ENCODE measurements around the gene RBKS.

RBKS gene

GRCh38 chr2:27824401-27824800, 65.8 kb downstream of the RBKS start:
- no peaks in the 10 kb centered on the region for H3K27me3 Mint-ChIP-seq
- H3K9me3 Mint-ChIP-seq = peaks cover 10% of the 10 kb centered on the region
- no peak overlapping the region for H3K4me3 Mint-ChIP-seq
- no peak overlapping the region for H3K27ac Mint-ChIP-seq
- H3K4me1 Mint-ChIP-seq (ENCODE audit: low read depth) = peaks cover 18% of the 10 kb centered on the region
- intact Hi-C loops (cut with micrococcal nuclease) = no loop called here
- no peaks in the 10 kb centered on the region for H3K36me3 Mint-ChIP-seq (ENCODE audit: low read depth)

DNA sequence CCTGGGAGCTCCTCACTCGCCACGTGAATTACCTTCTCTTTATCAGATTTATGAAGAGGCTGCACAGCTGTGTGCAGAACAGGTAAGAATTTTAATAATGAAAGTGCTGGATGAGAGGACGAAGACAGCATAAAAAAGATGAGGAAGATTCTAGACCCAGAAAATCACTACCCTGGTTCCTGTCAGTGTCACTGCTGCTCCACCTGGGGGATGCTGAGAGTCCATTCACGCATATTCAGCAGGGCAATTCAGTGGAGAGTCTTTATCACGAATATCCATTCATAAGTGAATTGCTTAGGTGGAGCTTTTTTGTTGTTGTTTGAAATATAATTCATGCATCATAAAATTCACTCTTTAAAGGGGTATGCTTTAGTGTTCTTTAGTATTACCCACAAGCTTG, 66.6 kb downstream of the RBKS start:
- Mint-ChIP-seq H3K4me1 (ENCODE audit: low read depth) (peaks cover 18% of the 10 kb centered on the region), H3K4me3 (no peak overlapping the region), H3K36me3 (ENCODE audit: low read depth) (no peaks in the 10 kb centered on the region), H3K27ac (no peak overlapping the region), H3K9me3 (peaks cover 10% of the 10 kb centered on the region), H3K27me3 (no peaks in the 10 kb centered on the region)
- intact Hi-C loops (cut with micrococcal nuclease) = no loop called here

DNA sequence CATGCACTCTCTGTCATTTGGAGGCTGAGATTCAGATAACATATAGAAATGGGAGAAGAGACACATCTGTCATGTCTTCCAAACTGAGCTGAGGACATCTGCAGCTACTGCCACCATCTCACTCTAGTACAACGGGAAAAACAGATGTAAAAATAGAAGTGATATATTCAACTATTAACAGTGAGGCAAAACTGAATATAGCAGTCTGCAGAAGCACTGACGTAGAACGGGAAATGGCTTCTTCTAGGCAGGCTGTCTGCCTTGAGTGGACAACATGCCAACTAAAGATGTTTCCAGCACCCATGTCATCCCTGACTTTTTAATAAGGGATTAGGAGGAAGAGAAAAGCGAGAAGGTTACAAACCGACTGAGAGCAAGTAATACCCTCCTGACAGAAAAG, 67.1 kb downstream of the RBKS start:
- Mint-ChIP-seq H3K27me3 (no peaks in the 10 kb centered on the region), H3K36me3 (ENCODE audit: low read depth) (no peaks in the 10 kb centered on the region), H3K27ac (no peak overlapping the region), H3K9me3 (peaks cover 10% of the 10 kb centered on the region), H3K4me1 (ENCODE audit: low read depth) (peaks cover 18% of the 10 kb centered on the region), H3K4me3 (no peak overlapping the region)
- intact Hi-C loops (cut with micrococcal nuclease) = no loop called here

GRCh38 chr2:27822049-27822448, 68.1 kb downstream of the RBKS start:
- Mint-ChIP-seq H3K4me1 (ENCODE audit: low read depth) (peaks cover 13% of the 10 kb centered on the region), H3K36me3 (ENCODE audit: low read depth) (no peaks in the 10 kb centered on the region), H3K27ac (no peak overlapping the region), H3K4me3 (no peak overlapping the region), H3K9me3 (peaks cover 10% of the 10 kb centered on the region), H3K27me3 (no peaks in the 10 kb centered on the region)
- intact Hi-C loops (cut with micrococcal nuclease) = no loop called here

GRCh38 chr2:27815860-27816438, 74.2 kb downstream of the RBKS start:
- intact Hi-C loops (cut with micrococcal nuclease) = no loop called here
- no peaks in the 10 kb centered on the region for H3K27me3 Mint-ChIP-seq

GRCh38 chr2:27814758-27815157, 75.4 kb downstream of the RBKS start:
- Mint-ChIP-seq H3K4me1 (ENCODE audit: low read depth) (peaks cover 37% of the 10 kb centered on the region), H3K4me3 (no peak overlapping the region), H3K27ac (no peak overlapping the region), H3K36me3 (ENCODE audit: low read depth) (no peaks in the 10 kb centered on the region), H3K27me3 (no peaks in the 10 kb centered on the region), H3K9me3 (no peaks in the 10 kb centered on the region)
- intact Hi-C loops (cut with micrococcal nuclease) = no loop called here

More at GRCh38 chr2:27815860-27816438, 74.2 kb downstream of the RBKS start:
- peaks cover 25% of the 10 kb centered on the region for H3K4me1 Mint-ChIP-seq (ENCODE audit: low read depth)
- H3K36me3 Mint-ChIP-seq (ENCODE audit: low read depth) = no peaks in the 10 kb centered on the region
- no peak overlapping the region for H3K4me3 Mint-ChIP-seq
- no peaks in the 10 kb centered on the region for H3K9me3 Mint-ChIP-seq
- H3K27ac Mint-ChIP-seq = no peak overlapping the region

GRCh38 chr2:27811768-27812167, 78.4 kb downstream of the RBKS start:
- Mint-ChIP-seq H3K27ac (no peak overlapping the region), H3K36me3 (ENCODE audit: low read depth) (no peaks in the 10 kb centered on the region), H3K4me1 (ENCODE audit: low read depth) (peaks cover 60% of the 10 kb centered on the region), H3K4me3 (no peak overlapping the region), H3K9me3 (no peaks in the 10 kb centered on the region), H3K27me3 (no peaks in the 10 kb centered on the region)
- intact Hi-C loops (cut with micrococcal nuclease) = no loop called here

GRCh38 chr2:27810455-27810854, 79.7 kb downstream of the RBKS start:
- no peaks in the 10 kb centered on the region for H3K27me3 Mint-ChIP-seq
- intact Hi-C loops (cut with micrococcal nuclease) = no loop called here
- peaks cover 54% of the 10 kb centered on the region for H3K4me1 Mint-ChIP-seq (ENCODE audit: low read depth)
- H3K4me3 Mint-ChIP-seq = no peak overlapping the region
- H3K36me3 Mint-ChIP-seq (ENCODE audit: low read depth) = no peaks in the 10 kb centered on the region
- H3K9me3 Mint-ChIP-seq = no peaks in the 10 kb centered on the region
- peak overlapping the region; percentile 35 for H3K27ac Mint-ChIP-seq

GRCh38 chr2:27809761-27810241, 80.4 kb downstream of the RBKS start:
- Mint-ChIP-seq H3K27me3 (no peaks in the 10 kb centered on the region), H3K4me1 (ENCODE audit: low read depth) (peaks cover 52% of the 10 kb centered on the region), H3K9me3 (no peaks in the 10 kb centered on the region), H3K4me3 (no peak overlapping the region), H3K36me3 (ENCODE audit: low read depth) (no peaks in the 10 kb centered on the region), H3K27ac (no peak overlapping the region)
- intact Hi-C loops (cut with micrococcal nuclease) = no loop called here

DNA sequence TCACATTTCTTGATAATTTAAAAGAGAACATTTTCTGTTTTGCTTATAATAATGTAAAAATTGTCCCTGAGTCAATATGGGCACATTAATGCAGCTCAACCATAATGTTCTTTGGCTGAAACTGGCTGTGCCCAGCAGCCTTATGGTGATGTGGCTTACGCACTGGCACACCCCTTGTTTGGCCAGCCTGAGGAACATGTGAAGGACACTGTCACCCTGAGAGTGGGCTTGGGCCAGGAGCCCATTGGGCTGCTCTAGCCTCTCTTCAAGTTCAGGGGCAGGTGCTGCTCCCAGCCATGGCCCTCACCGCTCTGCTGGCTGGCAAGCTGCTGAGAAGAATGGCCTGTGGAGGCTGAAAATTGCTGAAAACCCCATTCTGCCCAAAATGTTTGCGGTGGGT, 81.2 kb downstream of the RBKS start:
- Mint-ChIP-seq H3K4me3 (no peak overlapping the region), H3K4me1 (ENCODE audit: low read depth) (peaks cover 52% of the 10 kb centered on the region), H3K36me3 (ENCODE audit: low read depth) (no peaks in the 10 kb centered on the region), H3K27ac (no peak overlapping the region), H3K9me3 (no peaks in the 10 kb centered on the region), H3K27me3 (no peaks in the 10 kb centered on the region)
- intact Hi-C loops (cut with micrococcal nuclease) = no loop called here

GRCh38 chr2:27808418-27808817, 81.8 kb downstream of the RBKS start:
- H3K27me3 Mint-ChIP-seq = no peaks in the 10 kb centered on the region
- H3K4me1 Mint-ChIP-seq (ENCODE audit: low read depth) = peaks cover 56% of the 10 kb centered on the region
- no peak overlapping the region for H3K4me3 Mint-ChIP-seq
- intact Hi-C loops (cut with micrococcal nuclease) = no loop called here
- H3K27ac Mint-ChIP-seq = no peak overlapping the region
- no peaks in the 10 kb centered on the region for H3K36me3 Mint-ChIP-seq (ENCODE audit: low read depth)
- no peaks in the 10 kb centered on the region for H3K9me3 Mint-ChIP-seq

DNA sequence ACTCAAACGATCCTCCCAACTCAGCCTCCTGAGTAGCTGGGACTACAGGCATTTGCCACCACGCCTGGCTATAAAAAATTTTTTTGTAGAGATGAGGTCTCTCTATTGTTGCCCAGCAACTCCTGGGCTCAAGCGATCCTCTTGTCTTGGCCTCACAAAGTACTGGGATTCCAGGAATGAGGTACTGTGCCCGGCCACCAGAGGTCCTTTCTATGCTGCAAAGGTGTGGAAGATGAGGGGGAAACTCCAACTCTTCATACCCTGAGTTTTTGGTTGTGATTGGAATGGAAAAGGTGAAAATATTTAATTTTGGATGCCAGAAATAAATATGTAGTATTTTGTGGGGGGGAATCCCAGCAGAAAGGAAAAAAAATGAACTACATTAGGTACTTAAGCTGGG, 82.7 kb downstream of the RBKS start:
- intact Hi-C loops (cut with micrococcal nuclease) = no loop called here
- no peak overlapping the region for H3K4me3 Mint-ChIP-seq
- peaks cover 65% of the 10 kb centered on the region for H3K4me1 Mint-ChIP-seq (ENCODE audit: low read depth)
- no peak overlapping the region for H3K27ac Mint-ChIP-seq
- no peaks in the 10 kb centered on the region for H3K36me3 Mint-ChIP-seq (ENCODE audit: low read depth)
- H3K9me3 Mint-ChIP-seq = no peaks in the 10 kb centered on the region
- no peaks in the 10 kb centered on the region for H3K27me3 Mint-ChIP-seq

DNA sequence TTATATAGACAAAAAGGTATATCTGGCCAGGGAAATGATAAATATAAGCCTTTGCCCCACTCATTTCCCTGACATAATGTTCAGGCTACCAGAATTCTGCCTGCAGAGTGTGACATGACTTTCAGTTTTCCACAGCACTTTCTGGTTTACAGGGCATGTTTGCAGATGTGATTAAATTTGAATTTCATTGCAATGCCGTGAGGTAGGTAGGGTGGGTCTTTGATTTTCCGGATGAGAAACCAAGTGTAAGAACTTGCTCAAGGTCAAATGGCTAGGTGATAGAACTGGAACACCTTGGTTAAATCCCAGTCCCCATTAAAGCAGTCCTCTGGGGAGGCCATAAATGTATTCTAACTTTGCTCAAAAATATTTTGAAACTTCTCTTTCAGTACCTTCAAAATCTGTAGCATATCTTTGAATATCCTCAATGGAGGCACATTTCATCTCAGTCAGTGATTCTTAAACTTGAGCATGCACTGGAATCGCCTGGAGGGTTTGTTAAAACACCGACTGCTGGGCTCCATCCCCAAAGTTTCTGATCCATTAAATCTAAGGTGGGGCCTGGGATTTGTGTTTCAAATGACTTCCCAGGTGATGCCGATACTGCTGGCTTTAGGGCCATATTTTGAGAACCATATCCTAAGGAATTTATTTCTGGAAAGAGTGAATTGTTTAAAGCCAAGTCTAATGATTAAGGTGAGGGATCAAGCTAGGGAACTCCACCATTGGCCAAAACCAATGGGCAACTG, 83.7 kb downstream of the RBKS start:
- Mint-ChIP-seq H3K27me3 (no peaks in the 10 kb centered on the region), H3K4me1 (ENCODE audit: low read depth) (peaks cover 72% of the 10 kb centered on the region), H3K36me3 (ENCODE audit: low read depth) (no peaks in the 10 kb centered on the region), H3K9me3 (no peaks in the 10 kb centered on the region), H3K27ac (no peak overlapping the region), H3K4me3 (no peak overlapping the region)
- intact Hi-C loops (cut with micrococcal nuclease) = no loop called here

- Mint-ChIP-seq H3K27me3 (no peaks in the 10 kb centered on the region), H3K9me3 (no peaks in the 10 kb centered on the region), H3K36me3 (ENCODE audit: low read depth) (no peaks in the 10 kb centered on the region), H3K4me1 (ENCODE audit: low read depth) (peaks cover 61% of the 10 kb centered on the region), H3K27ac (no peak overlapping the region), H3K4me3 (no peak overlapping the region)
- intact Hi-C loops (cut with micrococcal nuclease) = no loop called here
Observed at GRCh38 chr2:27805180-27805579, 85.0 kb downstream of the RBKS start.

DNA sequence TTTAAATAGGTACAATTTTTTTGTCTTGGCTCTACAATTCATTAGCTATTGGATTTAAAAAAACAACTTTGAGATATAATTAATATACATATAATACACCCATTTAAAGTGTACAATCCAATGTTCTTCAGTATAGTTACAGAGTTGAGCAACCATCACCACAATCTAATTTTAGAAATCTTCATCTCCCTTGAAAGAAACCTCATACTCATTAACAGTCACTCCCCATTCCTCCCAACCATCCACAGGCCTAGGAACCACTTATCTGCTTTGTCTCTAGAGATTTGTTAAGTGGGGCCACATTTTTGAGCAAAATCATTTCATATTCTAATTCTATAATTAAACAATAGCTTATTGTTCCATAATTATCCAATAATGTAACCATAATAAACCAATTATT, 86.0 kb downstream of the RBKS start:
- intact Hi-C loops (cut with micrococcal nuclease) = no loop called here
- no peaks in the 10 kb centered on the region for H3K9me3 Mint-ChIP-seq
- no peak overlapping the region for H3K27ac Mint-ChIP-seq
- no peaks in the 10 kb centered on the region for H3K27me3 Mint-ChIP-seq
- no peaks in the 10 kb centered on the region for H3K36me3 Mint-ChIP-seq (ENCODE audit: low read depth)
- no peak overlapping the region for H3K4me3 Mint-ChIP-seq
- H3K4me1 Mint-ChIP-seq (ENCODE audit: low read depth) = peaks cover 56% of the 10 kb centered on the region
